Thyroid gland (tissue), 4 donors: ENCODE data around the gene SLC2A9. TPM values are rescaled to one million over a fixed set of nuclear protein-coding genes. Genes with fewer than 3 reads are reported as not detected.

ENCODE experiments used
- DNase-seq, 2 donors: peaks; one replicate each; pipeline ENCODE4 v3.0.0-alpha.2; 2019
- H3K27ac ChIP-seq, 3 donors: fragments of 200-600 bp; sonication (generic); 1 replicate in 2 of 3; 2 replicates in 1 of 3; pipeline ENCODE4 v1.5.1; 2016 to 2019; ENCODE audit warnings: mild to moderate bottlenecking in 1 of 3, moderate library complexity in 1 of 3
- H3K27me3 ChIP-seq: fragments of 200-600 bp; sonication (generic); one replicate; pipeline ENCODE4 v1.5.1; 2019
- H3K36me3 ChIP-seq, 2 donors: fragments of 200-600 bp; sonication (generic); one replicate each; pipeline ENCODE4 v1.5.1; 2016 to 2019
- H3K4me1 ChIP-seq, 2 donors: fragments of 200-600 bp; sonication (generic); one replicate each; pipeline ENCODE4 v1.5.1; 2017 to 2019
- H3K4me3 ChIP-seq, 3 donors: fragments of 200-600 bp; sonication (generic); replicated peaks in 1 of 3; 1 replicate in 2 of 3; 2 replicates in 1 of 3; pipeline ENCODE4 v1.5.1; 2016; ENCODE audit warnings: mild to moderate bottlenecking in 1 of 3
- H3K9me3 ChIP-seq: fragments of 200-600 bp; sonication (generic); one replicate; pipeline ENCODE4 v1.5.1; 2017
- POLR2A ChIP-seq, 2 donors: fragments of 450-650 bp; IDR thresholded peaks; one replicate each; pipeline ENCODE4 v1.6.1; 2017; ENCODE audit warnings: antibody characterized with exemption in 2 of 2, mild to moderate bottlenecking in 2 of 2, moderate library complexity in 1 of 2
- WGBS, 2 donors: methylation state at CpG; one replicate each; pipeline ENCODE4 v1.1.5; 2017; 5-methylcytosine and 5-hydroxymethylcytosine counted together
- intact Hi-C: fragments of 100-400 bp; cut with DNase I; formaldehyde crosslinking; loops from one replicate; pipeline ENCODE4 v1.15.1; 2023
- total RNA-seq, 4 donors: library from RNA; depleted of rRNA; stranded (reverse); fragments of >200 nt; gene quantifications; one replicate each; pipeline ENCODE4 v1.2.3, GENCODE V29; 2016
- TF ChIP-seq, protein P1 (sequence below), 6 experiments: fragments of 200-600 bp in 3 of 6; fragments of 450-650 bp in 3 of 6; sonication (generic) in 3 of 6; IDR thresholded peaks; one replicate each; pipeline ENCODE4 v1.5.1; 2016 to 2019; ENCODE audit warnings: antibody characterized with exemption in 6 of 6, mild to moderate bottlenecking in 2 of 6, inconsistent platforms in 1 of 6, moderate library complexity in 1 of 6

SLC2A9 gene
- total RNA-seq, 4 donors from 2014 or later, result 5.0 to 21.2 (median 9.2) TPM

DNA sequence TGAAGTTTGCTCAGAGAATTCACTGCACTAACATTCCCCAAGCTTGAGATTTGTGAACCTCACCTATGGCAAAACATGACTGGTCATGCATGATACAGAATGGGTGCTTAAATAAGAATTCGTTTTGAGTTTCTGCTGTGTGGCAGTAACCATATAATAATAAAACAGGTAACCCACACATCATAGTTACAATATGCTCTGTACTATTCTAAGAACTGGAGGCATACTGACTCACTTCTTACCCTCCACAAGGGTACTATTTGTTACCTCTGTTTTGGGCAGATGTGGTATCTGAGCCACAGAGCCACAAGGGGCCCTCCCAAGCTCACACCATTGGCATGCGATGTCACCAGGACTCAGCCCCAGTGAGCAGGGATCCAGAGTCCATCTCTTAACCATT is 17.6 kb downstream of the SLC2A9 start:
- no peak overlapping the region for H3K4me3 ChIP-seq
- intact Hi-C loops, result no loop called here
- WGBS, 2 donors, result 56 to 78% methylated on average over 2 of the region's 2 CpGs
- no peak for DNase-seq
- H3K9me3 ChIP-seq, result no peaks in the 10 kb centered on the region
- peak overlapping the region in 1 of 3 donors; percentile 37 for H3K27ac ChIP-seq
- no peaks in the 10 kb centered on the region for H3K36me3 ChIP-seq
- peaks cover 39 to 55% of the 10 kb centered on the region in 2 donors for H3K4me1 ChIP-seq
- TF ChIP-seq, protein P1, sequence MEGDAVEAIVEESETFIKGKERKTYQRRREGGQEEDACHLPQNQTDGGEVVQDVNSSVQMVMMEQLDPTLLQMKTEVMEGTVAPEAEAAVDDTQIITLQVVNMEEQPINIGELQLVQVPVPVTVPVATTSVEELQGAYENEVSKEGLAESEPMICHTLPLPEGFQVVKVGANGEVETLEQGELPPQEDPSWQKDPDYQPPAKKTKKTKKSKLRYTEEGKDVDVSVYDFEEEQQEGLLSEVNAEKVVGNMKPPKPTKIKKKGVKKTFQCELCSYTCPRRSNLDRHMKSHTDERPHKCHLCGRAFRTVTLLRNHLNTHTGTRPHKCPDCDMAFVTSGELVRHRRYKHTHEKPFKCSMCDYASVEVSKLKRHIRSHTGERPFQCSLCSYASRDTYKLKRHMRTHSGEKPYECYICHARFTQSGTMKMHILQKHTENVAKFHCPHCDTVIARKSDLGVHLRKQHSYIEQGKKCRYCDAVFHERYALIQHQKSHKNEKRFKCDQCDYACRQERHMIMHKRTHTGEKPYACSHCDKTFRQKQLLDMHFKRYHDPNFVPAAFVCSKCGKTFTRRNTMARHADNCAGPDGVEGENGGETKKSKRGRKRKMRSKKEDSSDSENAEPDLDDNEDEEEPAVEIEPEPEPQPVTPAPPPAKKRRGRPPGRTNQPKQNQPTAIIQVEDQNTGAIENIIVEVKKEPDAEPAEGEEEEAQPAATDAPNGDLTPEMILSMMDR (IDR thresholded peaks at IDR 0.05), result no peak
- no peak for TF ChIP-seq POLR2A (IDR thresholded peaks at IDR 0.05)
- H3K27me3 ChIP-seq, result no peaks in the 10 kb centered on the region

DNA sequence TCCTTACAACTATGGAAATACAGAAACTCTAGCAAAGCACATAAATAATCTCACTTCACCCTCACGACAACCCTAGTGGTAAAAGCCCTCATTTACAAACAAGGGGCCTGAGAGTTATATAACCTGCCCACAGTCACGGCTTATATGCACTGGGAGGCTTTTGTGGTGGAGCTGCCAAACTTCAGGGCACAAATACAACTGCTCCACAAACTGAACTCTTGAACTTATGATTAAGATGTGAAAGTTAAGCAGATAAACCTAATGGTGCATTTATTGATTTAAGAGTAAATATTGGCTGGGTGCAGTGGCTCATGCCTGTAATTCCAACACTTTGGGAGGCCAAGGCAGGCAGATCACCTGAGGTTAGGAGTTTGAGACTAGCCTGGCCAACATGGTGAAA is 19.0 kb downstream of the SLC2A9 start:
- no peak for DNase-seq
- TF ChIP-seq, protein P1 (IDR thresholded peaks at IDR 0.05), result no peak
- no peak for TF ChIP-seq POLR2A (IDR thresholded peaks at IDR 0.05)
- 39 to 47% methylated on average over 2 of the region's 2 CpGs for WGBS, 2 donors
- intact Hi-C loops, result no loop called here
- H3K4me1 ChIP-seq, result peaks cover 32 to 41% of the 10 kb centered on the region in 2 donors
- no peaks in the 10 kb centered on the region for H3K36me3 ChIP-seq
- no peaks in the 10 kb centered on the region for H3K9me3 ChIP-seq
- H3K27me3 ChIP-seq, result no peaks in the 10 kb centered on the region
- no peak overlapping the region for H3K4me3 ChIP-seq
- H3K27ac ChIP-seq, result no peak overlapping the region

GRCh38 chr4:10001757-10002156 is 19.5 kb downstream of the SLC2A9 start:
- 93 to 98% methylated on average over 4 of the region's 4 CpGs for WGBS, 2 donors
- Histone ChIP-seq H3K36me3 (no peaks in the 10 kb centered on the region), H3K9me3 (no peaks in the 10 kb centered on the region), H3K27me3 (no peaks in the 10 kb centered on the region), H3K27ac (no peak overlapping the region), H3K4me1 (peaks cover 27 to 36% of the 10 kb centered on the region in 2 donors), H3K4me3 (no peak overlapping the region)
- intact Hi-C loops, result no loop called here
- DNase-seq, result no peak
- no peak for TF ChIP-seq POLR2A (IDR thresholded peaks at IDR 0.05)
- TF ChIP-seq, protein P1 (IDR thresholded peaks at IDR 0.05), result no peak

DNA sequence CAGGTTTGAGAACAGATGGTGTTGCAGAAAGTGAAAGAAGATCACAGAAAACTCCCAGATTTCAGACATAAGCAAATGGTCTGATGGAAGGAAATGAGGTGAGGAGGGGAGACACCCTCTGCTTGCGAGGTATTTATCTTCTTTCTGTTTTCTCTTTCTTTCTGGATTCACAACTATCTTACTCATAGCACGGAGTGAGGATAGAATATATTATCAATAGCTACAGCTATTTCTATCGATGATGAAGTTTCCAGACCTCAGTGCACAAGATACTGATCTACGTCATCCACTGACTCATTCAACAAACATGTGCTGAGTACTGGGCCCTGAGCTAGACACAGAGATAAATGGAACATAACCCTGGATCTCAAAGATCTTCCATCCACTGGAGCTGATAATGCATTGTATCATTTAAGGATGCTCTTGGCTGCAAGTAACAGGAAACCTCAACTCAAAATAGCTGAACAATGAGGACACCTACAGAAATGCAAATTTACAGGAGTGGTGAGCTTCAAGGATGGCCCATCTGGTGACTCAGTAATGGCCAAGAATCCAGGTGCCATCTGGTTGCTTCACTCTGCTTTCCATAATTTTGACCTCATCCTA is 21.2 kb downstream of the SLC2A9 start:
- no peak for TF ChIP-seq POLR2A (IDR thresholded peaks at IDR 0.05)
- TF ChIP-seq, protein P1 (IDR thresholded peaks at IDR 0.05), result no peak
- intact Hi-C loops, result no loop called here
- peaks cover 12 to 19% of the 10 kb centered on the region in 2 donors for H3K4me1 ChIP-seq
- WGBS, 2 donors, result 73% methylated on average over 4 of the region's 4 CpGs
- H3K36me3 ChIP-seq, result no peaks in the 10 kb centered on the region
- H3K27me3 ChIP-seq, result no peaks in the 10 kb centered on the region
- no peaks in the 10 kb centered on the region for H3K9me3 ChIP-seq
- no peak overlapping the region for H3K27ac ChIP-seq
- no peak overlapping the region for H3K4me3 ChIP-seq
- DNase-seq, result no peak

DNA sequence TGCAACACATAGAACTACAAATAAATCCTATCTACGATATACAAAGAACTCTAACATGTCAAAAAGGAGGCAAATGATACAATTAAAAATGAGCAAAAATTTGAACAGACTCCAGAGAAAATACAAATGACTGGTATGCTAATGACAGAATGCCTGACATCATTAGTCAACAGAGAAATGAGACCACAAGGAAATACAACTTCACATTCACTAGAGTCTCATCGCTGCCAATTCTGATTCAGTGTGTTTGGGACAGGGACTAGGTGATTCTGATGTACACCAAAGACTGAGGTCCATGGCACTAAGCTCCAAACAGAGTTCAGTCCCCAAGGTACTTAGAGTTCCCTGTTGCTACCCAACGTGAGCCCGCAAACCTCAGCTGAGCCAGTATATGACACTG is 23.4 kb downstream of the SLC2A9 start:
- Histone ChIP-seq H3K9me3 (no peaks in the 10 kb centered on the region), H3K27me3 (no peaks in the 10 kb centered on the region), H3K4me3 (no peak overlapping the region), H3K36me3 (no peaks in the 10 kb centered on the region), H3K27ac (no peak overlapping the region), H3K4me1 (peaks cover 2 to 8% of the 10 kb centered on the region in 2 donors)
- DNase-seq, result no peak
- 66 to 69% methylated on average over 4 of the region's 4 CpGs for WGBS, 2 donors
- intact Hi-C loops, result no loop called here
- no peak for TF ChIP-seq POLR2A (IDR thresholded peaks at IDR 0.05)
- TF ChIP-seq, protein P1 (IDR thresholded peaks at IDR 0.05), result no peak
